Upper lobe of left lung (tissue), 4 donors: ENCODE results near the gene ADGRD2.

Source experiments
- POLR2A ChIP-seq, 4 donors: fragments of 450-650 bp; IDR thresholded peaks; one replicate each; pipeline ENCODE4 v1.5.1; 2016 to 2017; ENCODE audit warnings: antibody characterized with exemption in 4 of 4, mild to moderate bottlenecking in 2 of 4
- POLR2AphosphoS5 ChIP-seq, 2 donors: sonication (generic); formaldehyde crosslinking; IDR thresholded peaks; one replicate each; pipeline ENCODE4 v1.5.1; 2017; ENCODE audit warnings: antibody characterized with exemption in 2 of 2
- TF ChIP-seq, protein P1 (sequence below), 6 experiments: fragments of 450-650 bp in 4 of 6; fragments of 200-600 bp in 2 of 6; sonication (generic) in 2 of 6; IDR thresholded peaks; one replicate each; pipeline ENCODE4 v1.5.1; 2016 to 2019; ENCODE audit warnings: antibody characterized with exemption in 6 of 6

DNA sequence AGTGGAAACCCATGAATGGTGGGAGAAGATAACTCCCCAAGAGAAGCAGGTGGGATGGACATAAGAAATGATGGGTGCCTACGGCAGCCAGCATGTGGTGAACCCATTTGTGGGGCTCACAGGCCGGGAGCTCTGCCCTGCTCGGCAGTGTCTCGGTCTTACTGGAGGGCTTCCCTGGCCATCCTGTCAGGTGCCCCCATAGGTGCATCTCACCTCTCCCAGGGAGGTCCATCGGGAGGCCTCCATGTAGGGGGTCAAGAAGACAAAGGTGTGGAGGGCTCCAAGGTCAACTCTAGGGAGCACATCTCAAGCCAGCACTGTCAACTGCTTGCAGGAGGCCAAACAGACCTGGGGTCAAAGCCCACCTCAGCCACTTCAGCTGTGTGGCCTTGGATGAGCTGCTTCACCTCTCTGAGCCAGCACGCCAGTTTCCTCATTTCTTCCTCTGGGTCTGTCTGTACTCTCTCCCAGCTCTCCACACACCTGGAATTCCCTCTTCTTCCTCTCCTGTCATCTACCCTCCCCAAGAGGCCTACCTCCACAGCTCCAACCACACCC is 10.5 kb upstream of the ADGRD2 start:
- TF ChIP-seq POLR2A (IDR thresholded peaks at IDR 0.05) (no peak), POLR2AphosphoS5 (IDR thresholded peaks at IDR 0.05) (no peak)
- TF ChIP-seq, protein P1, sequence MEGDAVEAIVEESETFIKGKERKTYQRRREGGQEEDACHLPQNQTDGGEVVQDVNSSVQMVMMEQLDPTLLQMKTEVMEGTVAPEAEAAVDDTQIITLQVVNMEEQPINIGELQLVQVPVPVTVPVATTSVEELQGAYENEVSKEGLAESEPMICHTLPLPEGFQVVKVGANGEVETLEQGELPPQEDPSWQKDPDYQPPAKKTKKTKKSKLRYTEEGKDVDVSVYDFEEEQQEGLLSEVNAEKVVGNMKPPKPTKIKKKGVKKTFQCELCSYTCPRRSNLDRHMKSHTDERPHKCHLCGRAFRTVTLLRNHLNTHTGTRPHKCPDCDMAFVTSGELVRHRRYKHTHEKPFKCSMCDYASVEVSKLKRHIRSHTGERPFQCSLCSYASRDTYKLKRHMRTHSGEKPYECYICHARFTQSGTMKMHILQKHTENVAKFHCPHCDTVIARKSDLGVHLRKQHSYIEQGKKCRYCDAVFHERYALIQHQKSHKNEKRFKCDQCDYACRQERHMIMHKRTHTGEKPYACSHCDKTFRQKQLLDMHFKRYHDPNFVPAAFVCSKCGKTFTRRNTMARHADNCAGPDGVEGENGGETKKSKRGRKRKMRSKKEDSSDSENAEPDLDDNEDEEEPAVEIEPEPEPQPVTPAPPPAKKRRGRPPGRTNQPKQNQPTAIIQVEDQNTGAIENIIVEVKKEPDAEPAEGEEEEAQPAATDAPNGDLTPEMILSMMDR (IDR thresholded peaks at IDR 0.05), result no peak
